Measurements from ENCODE around the gene SLC39A6.
A peak's percentile ranks its signal among the peaks of the same experiment; 100 is the strongest.

Gene SLC39A6

GRCh38 chr18:36131692-36132483, 2.7 kb upstream of the SLC39A6 start:
- H3K4me2 ChIP-seq (ENCODE audit: low read depth, low read length, poor library complexity, severe bottlenecking) = peak overlapping the region; percentile 95
- H3K79me2 ChIP-seq (ENCODE audit: insufficient read depth, low read length) = peaks cover 85% of the 10 kb centered on the region
- H3K9me2 ChIP-seq (replicated peaks; ENCODE audit: low read depth, low read length) = no peaks in the 10 kb centered on the region
- H3K4me3 ChIP-seq (ENCODE audit: low read length, poor library complexity, severe bottlenecking) = peak overlapping the region; percentile 91
- H3K9me3 ChIP-seq (ENCODE audit: insufficient read depth, low read depth, low read length) = no peaks in the 10 kb centered on the region
- no peaks in the 10 kb centered on the region for H3F3A ChIP-seq (ENCODE audit: low read depth)
- no peak overlapping the region for H2AFZ ChIP-seq (ENCODE audit: low read length)
- H3K36me3 ChIP-seq (ENCODE audit: insufficient read depth, low read length) = peaks cover 10% of the 10 kb centered on the region; the same call in 1 of the 2 replicates
- no peak for TF ChIP-seq EZH2phosphoT487 (IDR thresholded peaks at IDR 0.05; ENCODE audit: borderline replicate concordance)
- no peak for TF ChIP-seq CTCF (conservative IDR thresholded peaks at IDR 0.05; ENCODE audit: low read length)
- H3K27me3 ChIP-seq (ENCODE audit: insufficient read depth, low read length, poor library complexity, severe bottlenecking) = no peaks in the 10 kb centered on the region
- peaks cover 60% of the 10 kb centered on the region for H4K20me1 ChIP-seq (ENCODE audit: insufficient read depth, low read length, poor library complexity, severe bottlenecking)
- H3K4me1 ChIP-seq (ENCODE audit: insufficient read depth, low read length, poor library complexity, severe bottlenecking) = peaks cover 60% of the 10 kb centered on the region
- H3K9ac ChIP-seq (ENCODE audit: low read depth, low read length, poor library complexity, severe bottlenecking) = peak overlapping the region; percentile 98

GRCh38 chr18:36130883-36131653, 1.9 kb upstream of the SLC39A6 start:
- no peaks in the 10 kb centered on the region for H3K27me3 ChIP-seq (ENCODE audit: insufficient read depth, low read length, poor library complexity, severe bottlenecking)
- H3K9ac ChIP-seq (ENCODE audit: low read depth, low read length, poor library complexity, severe bottlenecking) = peak overlapping the region; percentile 98
- H4K20me1 ChIP-seq (ENCODE audit: insufficient read depth, low read length, poor library complexity, severe bottlenecking) = peaks cover 64% of the 10 kb centered on the region
- H3K9me3 ChIP-seq (ENCODE audit: insufficient read depth, low read depth, low read length) = no peaks in the 10 kb centered on the region
- no peaks in the 10 kb centered on the region for H3K9me2 ChIP-seq (replicated peaks; ENCODE audit: low read depth, low read length)
- H2AFZ ChIP-seq (ENCODE audit: low read length) = no peak overlapping the region
- H3K36me3 ChIP-seq (ENCODE audit: insufficient read depth, low read length) = peaks cover 2% of the 10 kb centered on the region; the same call in 1 of the 2 replicates
- H3K4me1 ChIP-seq (ENCODE audit: insufficient read depth, low read length, poor library complexity, severe bottlenecking) = peaks cover 68% of the 10 kb centered on the region
- no peaks in the 10 kb centered on the region for H3F3A ChIP-seq (ENCODE audit: low read depth)
- TF ChIP-seq EZH2phosphoT487 (IDR thresholded peaks at IDR 0.05; ENCODE audit: borderline replicate concordance) (no peak), CTCF (conservative IDR thresholded peaks at IDR 0.05; ENCODE audit: low read length) (no peak)
- peak overlapping the region; percentile 91 for H3K4me3 ChIP-seq (ENCODE audit: low read length, poor library complexity, severe bottlenecking)
- peaks cover 90% of the 10 kb centered on the region for H3K79me2 ChIP-seq (ENCODE audit: insufficient read depth, low read length)
- peak overlapping the region; percentile 95 for H3K4me2 ChIP-seq (ENCODE audit: low read depth, low read length, poor library complexity, severe bottlenecking)

- Histone ChIP-seq H2AFZ (ENCODE audit: low read length) (peak overlapping the region; percentile 99), H3K9me2 (replicated peaks; ENCODE audit: low read depth, low read length) (no peaks in the 10 kb centered on the region), H3K36me3 (ENCODE audit: insufficient read depth, low read length) (no peaks in the 10 kb centered on the region; the same call in 1 of the 2 replicates), H4K20me1 (ENCODE audit: insufficient read depth, low read length, poor library complexity, severe bottlenecking) (peaks cover 56% of the 10 kb centered on the region), H3K4me1 (ENCODE audit: insufficient read depth, low read length, poor library complexity, severe bottlenecking) (peaks cover 71% of the 10 kb centered on the region), H3K79me2 (ENCODE audit: insufficient read depth, low read length) (peaks cover 82% of the 10 kb centered on the region), H3K4me2 (ENCODE audit: low read depth, low read length, poor library complexity, severe bottlenecking) (peak overlapping the region; percentile 95), H3K4me3 (ENCODE audit: low read length, poor library complexity, severe bottlenecking) (peak overlapping the region; percentile 91), H3F3A (ENCODE audit: low read depth) (no peaks in the 10 kb centered on the region), H3K9me3 (ENCODE audit: insufficient read depth, low read depth, low read length) (no peaks in the 10 kb centered on the region), H3K27me3 (ENCODE audit: insufficient read depth, low read length, poor library complexity, severe bottlenecking) (no peaks in the 10 kb centered on the region), H3K9ac (ENCODE audit: low read depth, low read length, poor library complexity, severe bottlenecking) (peak overlapping the region; percentile 98)
- TF ChIP-seq CTCF (conservative IDR thresholded peaks at IDR 0.05; ENCODE audit: low read length) (no peak), EZH2phosphoT487 (IDR thresholded peaks at IDR 0.05; ENCODE audit: borderline replicate concordance) (no peak)
Measured at GRCh38 chr18:36130039-36130831, 1.1 kb upstream of the SLC39A6 start.

All from Loucy (cell line).